GM18868 (cell line): Measurements from ENCODE around the gene SH3PXD2A.
"Not testable (repeated sequence)": the region's sequence is repeated elsewhere in the genome, so short reads cannot be mapped to it uniquely, and the experiment has no call there.

Source experiments
- ATAC-seq: cut with Tn5 transposase; IDR thresholded peaks from one replicate; pipeline ENCODE4 v1.9.1; 2021; ENCODE audit warnings: mild to moderate bottlenecking, moderate library complexity; ENCODE audit not compliant: unreplicated experiment

Gene SH3PXD2A

GRCh38 chr10:103672345-103672744 is 183.0 kb downstream of the SH3PXD2A start:
- no peak for ATAC-seq

GRCh38 chr10:103671126-103671895 is 184.1 kb downstream of the SH3PXD2A start:
- no peak for ATAC-seq

GRCh38 chr10:103669944-103670343 is 185.4 kb downstream of the SH3PXD2A start:
- no peak for ATAC-seq

GRCh38 chr10:103669243-103669929 is 186.0 kb downstream of the SH3PXD2A start:
- ATAC-seq, result no peak

- ATAC-seq, result no peak
Observed at GRCh38 chr10:103668351-103669242, 186.8 kb downstream of the SH3PXD2A start.

GRCh38 chr10:103667356-103667755 is 188.0 kb downstream of the SH3PXD2A start:
- ATAC-seq, result no peak

GRCh38 chr10:103666762-103667150 is 188.6 kb downstream of the SH3PXD2A start:
- ATAC-seq, result no peak

- no peak for ATAC-seq
Observed at GRCh38 chr10:103666087-103666761, 189.2 kb downstream of the SH3PXD2A start.

GRCh38 chr10:103665162-103665889 is 190.1 kb downstream of the SH3PXD2A start:
- no peak for ATAC-seq

GRCh38 chr10:103663802-103664201 is 191.6 kb downstream of the SH3PXD2A start:
- no peak for ATAC-seq

- ATAC-seq, result no peak
Observed at GRCh38 chr10:103663236-103663635, 192.1 kb downstream of the SH3PXD2A start.

- ATAC-seq, result not testable (repeated sequence)
Observed at GRCh38 chr10:103662704-103663103, 192.7 kb downstream of the SH3PXD2A start.

- ATAC-seq, result peak; percentile 59
Observed at GRCh38 chr10:103661198-103661950, 194.0 kb downstream of the SH3PXD2A start.

GRCh38 chr10:103660364-103661197 is 194.8 kb downstream of the SH3PXD2A start:
- peak; percentile 20 for ATAC-seq

- ATAC-seq, result peak; percentile 81
Observed at GRCh38 chr10:103659674-103660363, 195.6 kb downstream of the SH3PXD2A start.

- ATAC-seq, result no peak
Observed at GRCh38 chr10:103658049-103658577, 197.3 kb downstream of the SH3PXD2A start.

- no peak for ATAC-seq
Observed at GRCh38 chr10:103657061-103657591, 198.2 kb downstream of the SH3PXD2A start.
